ENCODE data around the gene ATP6V1B1.

GRCh38 chr2:70904371-70905216, 31.1 kb upstream of the ATP6V1B1 start:
- TF ChIP-seq POLR2AphosphoS5 (IDR thresholded peaks at IDR 0.05; ENCODE audit: insufficient read depth in 1 of 2, low read depth in 1 of 2) (no peak), CTCF (IDR thresholded peaks at IDR 0.05) (no peak), POLR2A (IDR thresholded peaks at IDR 0.05) (no peak)
